ENCODE results near the gene LMNB1.

The LMNB1 gene

DNA sequence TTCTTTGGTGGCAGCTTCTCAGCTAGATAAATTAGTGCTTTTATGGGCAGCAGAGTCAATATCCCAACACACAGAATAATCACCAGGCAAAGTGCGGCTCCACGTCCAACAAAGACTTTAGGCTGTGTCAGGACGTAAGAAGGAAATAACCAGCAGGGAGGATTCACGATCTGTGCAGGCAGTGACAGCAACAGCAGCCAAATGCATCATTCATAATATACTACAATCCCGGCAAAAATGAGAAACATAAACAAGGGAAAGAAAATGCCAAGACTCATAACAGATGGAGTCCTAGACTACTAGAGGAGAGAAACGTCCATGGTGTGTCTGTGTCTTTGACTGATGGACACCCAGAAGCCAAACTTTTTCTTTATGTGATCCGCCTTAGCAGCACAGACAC, 100.7 kb downstream of the LMNB1 start:
- Histone ChIP-seq H3K27ac (no peak overlapping the region), H3K27me3 (no peaks in the 10 kb centered on the region), H3K36me3 (no peaks in the 10 kb centered on the region), H3K4me3 (no peak overlapping the region), H3K9me3 (no peaks in the 10 kb centered on the region), H3K4me1 (peaks cover 0 to 3% (median 0%) of the 10 kb centered on the region in 4 donors)
- intact Hi-C loops (cut with DNase I; ENCODE audit: low total_unique reads): no loop called here
- no peak for DNase-seq
- TF ChIP-seq, protein P1, sequence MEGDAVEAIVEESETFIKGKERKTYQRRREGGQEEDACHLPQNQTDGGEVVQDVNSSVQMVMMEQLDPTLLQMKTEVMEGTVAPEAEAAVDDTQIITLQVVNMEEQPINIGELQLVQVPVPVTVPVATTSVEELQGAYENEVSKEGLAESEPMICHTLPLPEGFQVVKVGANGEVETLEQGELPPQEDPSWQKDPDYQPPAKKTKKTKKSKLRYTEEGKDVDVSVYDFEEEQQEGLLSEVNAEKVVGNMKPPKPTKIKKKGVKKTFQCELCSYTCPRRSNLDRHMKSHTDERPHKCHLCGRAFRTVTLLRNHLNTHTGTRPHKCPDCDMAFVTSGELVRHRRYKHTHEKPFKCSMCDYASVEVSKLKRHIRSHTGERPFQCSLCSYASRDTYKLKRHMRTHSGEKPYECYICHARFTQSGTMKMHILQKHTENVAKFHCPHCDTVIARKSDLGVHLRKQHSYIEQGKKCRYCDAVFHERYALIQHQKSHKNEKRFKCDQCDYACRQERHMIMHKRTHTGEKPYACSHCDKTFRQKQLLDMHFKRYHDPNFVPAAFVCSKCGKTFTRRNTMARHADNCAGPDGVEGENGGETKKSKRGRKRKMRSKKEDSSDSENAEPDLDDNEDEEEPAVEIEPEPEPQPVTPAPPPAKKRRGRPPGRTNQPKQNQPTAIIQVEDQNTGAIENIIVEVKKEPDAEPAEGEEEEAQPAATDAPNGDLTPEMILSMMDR (IDR thresholded peaks at IDR 0.05): no peak

GRCh38 chr5:126878085-126878484, 101.1 kb downstream of the LMNB1 start:
- TF ChIP-seq, protein P1 (IDR thresholded peaks at IDR 0.05): no peak
- no peak overlapping the region for H3K27ac ChIP-seq
- intact Hi-C loops (cut with DNase I; ENCODE audit: low total_unique reads): no loop called here

GRCh38 chr5:126878634-126879033, 101.7 kb downstream of the LMNB1 start:
- intact Hi-C loops (cut with DNase I; ENCODE audit: low total_unique reads): no loop called here
- no peaks in the 10 kb centered on the region for H3K27me3 ChIP-seq
- DNase-seq: no peak
- H3K4me1 ChIP-seq: peaks cover 0 to 3% (median 0%) of the 10 kb centered on the region in 4 donors
- H3K4me3 ChIP-seq: no peak overlapping the region
- H3K36me3 ChIP-seq: no peaks in the 10 kb centered on the region
- TF ChIP-seq, protein P1 (IDR thresholded peaks at IDR 0.05): no peak
- no peaks in the 10 kb centered on the region for H3K9me3 ChIP-seq
- no peak overlapping the region for H3K27ac ChIP-seq

More at GRCh38 chr5:126878085-126878484, 101.1 kb downstream of the LMNB1 start:
- no peaks in the 10 kb centered on the region for H3K9me3 ChIP-seq
- H3K4me3 ChIP-seq: no peak overlapping the region
- no peaks in the 10 kb centered on the region for H3K36me3 ChIP-seq
- DNase-seq: no peak
- H3K27me3 ChIP-seq: no peaks in the 10 kb centered on the region
- H3K4me1 ChIP-seq: peaks cover 0 to 3% (median 0%) of the 10 kb centered on the region in 4 donors

- no peak overlapping the region for H3K27ac ChIP-seq
- no peaks in the 10 kb centered on the region for H3K4me1 ChIP-seq
- H3K27me3 ChIP-seq: no peaks in the 10 kb centered on the region
- no peak for DNase-seq
- no peaks in the 10 kb centered on the region for H3K9me3 ChIP-seq
- TF ChIP-seq, protein P1 (IDR thresholded peaks at IDR 0.05): no peak
- intact Hi-C loops (cut with DNase I; ENCODE audit: low total_unique reads): no loop called here
- no peaks in the 10 kb centered on the region for H3K36me3 ChIP-seq
- H3K4me3 ChIP-seq: no peak overlapping the region
Observed at GRCh38 chr5:126881821-126882600, 105.1 kb downstream of the LMNB1 start.

DNA sequence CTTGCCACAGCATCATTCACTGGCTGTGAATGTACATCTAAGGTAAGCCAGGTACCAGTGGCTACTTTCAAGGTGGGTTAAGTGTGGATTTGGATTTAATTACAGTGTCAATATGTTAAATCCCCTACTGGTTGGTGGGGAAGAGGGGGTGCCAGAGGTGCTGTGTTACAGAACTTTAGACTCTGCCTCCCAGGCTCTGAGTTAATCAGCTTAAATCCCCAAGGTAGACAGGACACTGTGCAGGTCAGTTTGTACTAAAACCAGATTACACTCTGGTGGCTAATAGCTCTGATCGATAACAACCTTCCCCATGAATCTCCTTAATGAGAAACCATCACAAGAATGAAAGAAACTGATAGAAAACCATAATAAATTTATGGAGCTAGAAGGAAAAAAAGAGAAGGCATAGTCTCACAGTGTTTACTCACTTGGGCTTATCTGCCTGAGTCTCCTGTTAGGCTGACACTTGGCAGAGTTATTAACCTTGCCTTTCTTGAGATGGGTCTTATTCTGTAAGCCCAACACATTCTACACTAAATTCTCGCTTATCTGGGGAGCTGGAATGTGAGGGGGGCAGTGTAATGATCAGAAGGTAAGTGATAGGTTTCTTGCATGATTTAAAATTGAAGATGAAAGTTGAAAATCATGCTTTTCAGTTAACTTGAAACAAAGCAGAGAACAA, 106.8 kb downstream of the LMNB1 start:
- TF ChIP-seq, protein P1 (IDR thresholded peaks at IDR 0.05): no peak
- H3K27me3 ChIP-seq: no peaks in the 10 kb centered on the region
- no peaks in the 10 kb centered on the region for H3K36me3 ChIP-seq
- H3K27ac ChIP-seq: no peak overlapping the region
- no peak overlapping the region for H3K4me3 ChIP-seq
- H3K9me3 ChIP-seq: no peaks in the 10 kb centered on the region
- no peaks in the 10 kb centered on the region for H3K4me1 ChIP-seq
- no peak for DNase-seq
- intact Hi-C loops (cut with DNase I; ENCODE audit: low total_unique reads): no loop called here
